ENCODE results near the gene PHPT1.

Gene PHPT1

GRCh38 chr9:136889858-136890257, 40.6 kb downstream of the PHPT1 start:
- no peak for DNase-seq

- DNase-seq = no peak
These were observed 41.5 kb downstream of the PHPT1 start for GRCh38 chr9:136890661-136891060.

DNA sequence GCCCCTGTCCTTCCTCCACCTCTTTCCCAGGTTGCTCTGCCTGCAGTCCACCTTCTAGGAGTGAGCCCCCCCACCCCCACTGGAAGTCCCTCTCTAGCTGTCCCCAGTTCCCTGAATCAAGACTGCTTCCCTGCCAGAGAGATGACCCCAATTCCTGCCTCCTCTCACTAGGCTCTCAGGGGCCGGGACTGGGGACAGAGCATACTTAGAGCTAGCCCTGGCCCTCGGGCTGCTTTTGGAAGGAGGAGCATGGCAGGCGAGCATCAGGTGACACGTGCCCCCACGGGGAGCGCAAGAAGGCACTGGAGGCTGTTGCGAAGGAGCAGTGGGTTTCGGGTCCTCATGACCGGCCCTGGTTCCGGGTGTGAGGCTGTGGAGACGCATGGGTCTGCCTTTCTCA, 46.8 kb downstream of the PHPT1 start:
- DNase-seq = no peak

DNA sequence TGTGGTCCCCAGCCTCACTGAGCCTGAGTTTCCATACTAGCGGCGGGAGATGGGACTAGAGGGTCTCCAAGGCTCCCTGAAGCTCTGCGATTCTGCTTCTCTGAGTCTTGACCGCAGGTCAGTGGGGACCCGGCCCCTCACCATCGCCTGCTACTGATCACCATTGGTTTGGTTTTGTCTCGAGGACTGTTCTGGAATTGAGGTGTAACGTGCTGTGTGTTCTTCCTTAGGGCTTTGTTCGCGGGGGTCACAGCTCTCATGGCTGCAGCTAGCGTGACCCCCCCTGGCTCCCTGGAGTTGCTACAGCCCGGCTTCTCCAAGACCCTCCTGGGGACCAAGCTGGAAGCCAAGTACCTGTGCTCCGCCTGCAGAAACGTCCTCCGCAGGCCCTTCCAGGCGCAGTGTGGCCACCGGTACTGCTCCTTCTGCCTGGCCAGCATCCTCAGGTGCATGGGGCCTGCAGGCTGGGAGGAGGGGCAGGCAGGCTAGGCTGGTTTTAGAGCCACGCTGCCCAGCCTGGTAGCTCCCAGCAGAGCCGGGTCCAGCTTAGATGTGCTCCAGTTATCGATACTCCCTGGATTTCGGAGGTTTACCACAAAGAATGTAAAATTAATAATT, 49.4 kb downstream of the PHPT1 start:
- DNase-seq = no peak

DNA sequence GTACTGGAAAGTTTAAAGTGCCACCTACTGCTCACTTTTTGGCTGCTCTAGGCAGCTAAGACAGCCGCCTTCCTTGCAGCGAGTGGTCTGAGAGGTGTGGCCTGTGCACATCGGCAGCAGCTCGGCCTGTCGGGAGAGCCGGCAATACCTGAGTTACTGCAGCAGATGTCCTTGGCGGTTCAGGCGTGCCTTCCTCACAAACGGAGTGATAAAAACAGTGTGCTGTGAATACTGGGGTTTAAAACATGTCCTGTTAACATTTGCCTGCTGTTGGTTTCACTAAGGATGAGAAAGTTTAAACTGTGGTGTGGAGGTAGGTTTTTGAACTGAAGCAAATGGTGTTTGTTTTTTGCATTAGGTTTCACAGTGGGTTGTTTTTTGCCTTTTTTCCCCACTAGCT, 50.0 kb downstream of the PHPT1 start:
- DNase-seq = no peak

- DNase-seq = no peak
These were observed 51.3 kb downstream of the PHPT1 start for GRCh38 chr9:136900556-136900955.

Measured in bone marrow (tissue), 2 donors.